Activated CD4-positive, alpha-beta T cell treated with anti-CD3 and anti-CD28 coated beads, Interleukin-10, Interleukin-2, amounts not matched to agents 100 ng/mL and 50 ng/mL, durations not matched to agents 16 hours and 8 hours (primary cell): ENCODE results near the gene NCLN.
A peak's percentile ranks its signal among the peaks of the same experiment; 100 is the strongest.
"Not testable (repeated sequence)": the region's sequence is repeated elsewhere in the genome, so short reads cannot be mapped to it uniquely, and the experiment has no call there.

Experiments
- DNase-seq: peaks from one replicate; pipeline ENCODE4 v3.0.0-alpha.2; 2020

Gene NCLN

GRCh38 chr19:3229888-3230496, 44.3 kb downstream of the NCLN start:
- DNase-seq = no peak

GRCh38 chr19:3231288-3231687, 45.6 kb downstream of the NCLN start:
- DNase-seq = no peak

GRCh38 chr19:3233116-3233515, 47.4 kb downstream of the NCLN start:
- DNase-seq = no peak

GRCh38 chr19:3233831-3234230, 48.1 kb downstream of the NCLN start:
- DNase-seq = no peak

GRCh38 chr19:3234800-3235199, 49.1 kb downstream of the NCLN start:
- DNase-seq = peak; percentile 34

GRCh38 chr19:3235604-3236003, 49.9 kb downstream of the NCLN start:
- not testable (repeated sequence) for DNase-seq

- DNase-seq = no peak
Observed at GRCh38 chr19:3236272-3236671, 50.5 kb downstream of the NCLN start.

GRCh38 chr19:3238066-3238561, 52.4 kb downstream of the NCLN start:
- DNase-seq = no peak

- DNase-seq = no peak
Observed at GRCh38 chr19:3239367-3239766, 53.6 kb downstream of the NCLN start.

GRCh38 chr19:3243819-3244700, 58.3 kb downstream of the NCLN start:
- peak; percentile 30 for DNase-seq

- DNase-seq = no peak
Observed at GRCh38 chr19:3245050-3245449, 59.3 kb downstream of the NCLN start.

GRCh38 chr19:3248728-3249326, 63.1 kb downstream of the NCLN start:
- DNase-seq = no peak

- no peak for DNase-seq
Observed at GRCh38 chr19:3249408-3249807, 63.7 kb downstream of the NCLN start.

GRCh38 chr19:3250675-3251074, 64.9 kb downstream of the NCLN start:
- no peak for DNase-seq

GRCh38 chr19:3251229-3251628, 65.5 kb downstream of the NCLN start:
- no peak for DNase-seq

GRCh38 chr19:3252650-3253049, 66.9 kb downstream of the NCLN start:
- no peak for DNase-seq

GRCh38 chr19:3253270-3253669, 67.5 kb downstream of the NCLN start:
- DNase-seq = no peak

- no peak for DNase-seq
Observed at GRCh38 chr19:3254520-3254919, 68.8 kb downstream of the NCLN start.

- no peak for DNase-seq
Observed at GRCh38 chr19:3257071-3257470, 71.3 kb downstream of the NCLN start.
